A673 (cell line): Measurements from ENCODE around the gene ATRNL1.

Source experiments
- CTCF ChIP-seq: fragments of 300-800, 200-600 bp; sonication (generic); conservative IDR thresholded peaks from 2 replicates; pipeline ENCODE4 v1.5.1; 2017; ENCODE audit warnings: low read depth, mild to moderate bottlenecking, antibody characterized with exemption, low read length, moderate library complexity, mixed read lengths
- EZH2 ChIP-seq: fragments of 200-600 bp; sonication (generic); IDR thresholded peaks from 2 replicates; pipeline ENCODE4 v1.6.1; 2017; ENCODE audit warnings: borderline replicate concordance, low read depth, mild to moderate bottlenecking, mixed read lengths, antibody characterized with exemption, low read length; ENCODE audit not compliant: poor library complexity, severe bottlenecking

GRCh38 chr10:115047705-115048104, 45.5 kb upstream of the ATRNL1 start:
- TF ChIP-seq EZH2 (no peak), CTCF (no peak)
